GM10248 (cell line): ENCODE data around the gene SRBD1.
A peak's percentile ranks its signal among the peaks of the same experiment; 100 is the strongest.

Experiments
- CTCF ChIA-PET: fragments of 300-600 bp; sonication (Branson Sonifier 250); formaldehyde crosslinking; extraction: SDS; loops from one replicate; lab custom pipeline; 2021; ENCODE audit warnings: antibody characterized with exemption; lab: Yijun Ruan, JAX
- POLR2A ChIA-PET: fragments of 350-650 bp; sonication (Branson Sonifier 250); formaldehyde crosslinking; extraction: SDS; loops from one replicate; lab custom pipeline; 2020; ENCODE audit warnings: antibody characterized with exemption; lab: Yijun Ruan, JAX
- DNase-seq: peaks from one replicate; pipeline ENCODE4 v3.0.0; 2012; ENCODE audit errors: extremely low spot score
- TF ChIP-seq, protein P1 (sequence below): IDR thresholded peaks from 2 replicates; pipeline ENCODE4 v1.5.1; 2012; ENCODE audit warnings: mild to moderate bottlenecking, low read depth; ENCODE audit errors: extremely low read depth, missing control alignments, control extremely low read depth

The SRBD1 gene

DNA sequence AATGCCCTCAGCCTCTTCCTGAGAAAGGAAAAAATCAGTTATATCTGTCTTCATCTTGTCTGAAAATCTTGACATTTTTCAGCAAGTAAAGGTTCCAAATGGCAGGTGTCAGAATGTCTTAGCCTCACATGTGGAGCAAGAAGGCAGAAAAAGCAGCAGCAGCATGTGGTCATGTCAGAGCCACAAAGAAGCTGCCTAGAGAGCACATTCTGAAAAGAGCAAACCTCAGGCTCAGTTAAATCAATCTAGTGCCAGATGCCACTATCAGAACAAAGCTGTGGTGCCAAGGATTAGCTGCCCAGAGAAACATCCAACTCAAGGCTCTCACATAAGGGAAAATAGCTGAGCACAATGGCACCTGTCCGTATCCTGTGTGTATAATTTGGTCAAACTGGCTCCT is 105.9 kb downstream of the SRBD1 start:
- TF ChIP-seq, protein P1, sequence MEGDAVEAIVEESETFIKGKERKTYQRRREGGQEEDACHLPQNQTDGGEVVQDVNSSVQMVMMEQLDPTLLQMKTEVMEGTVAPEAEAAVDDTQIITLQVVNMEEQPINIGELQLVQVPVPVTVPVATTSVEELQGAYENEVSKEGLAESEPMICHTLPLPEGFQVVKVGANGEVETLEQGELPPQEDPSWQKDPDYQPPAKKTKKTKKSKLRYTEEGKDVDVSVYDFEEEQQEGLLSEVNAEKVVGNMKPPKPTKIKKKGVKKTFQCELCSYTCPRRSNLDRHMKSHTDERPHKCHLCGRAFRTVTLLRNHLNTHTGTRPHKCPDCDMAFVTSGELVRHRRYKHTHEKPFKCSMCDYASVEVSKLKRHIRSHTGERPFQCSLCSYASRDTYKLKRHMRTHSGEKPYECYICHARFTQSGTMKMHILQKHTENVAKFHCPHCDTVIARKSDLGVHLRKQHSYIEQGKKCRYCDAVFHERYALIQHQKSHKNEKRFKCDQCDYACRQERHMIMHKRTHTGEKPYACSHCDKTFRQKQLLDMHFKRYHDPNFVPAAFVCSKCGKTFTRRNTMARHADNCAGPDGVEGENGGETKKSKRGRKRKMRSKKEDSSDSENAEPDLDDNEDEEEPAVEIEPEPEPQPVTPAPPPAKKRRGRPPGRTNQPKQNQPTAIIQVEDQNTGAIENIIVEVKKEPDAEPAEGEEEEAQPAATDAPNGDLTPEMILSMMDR = no peak
- ChIA-PET CTCF (interaction anchor here (1.4 to 6.4 kb wide), 4 partner anchors 10 to 524 kb away, joined by 4 to 33 read pairs (median 4); no protein-coding TSS in a partner anchor), POLR2A (no interaction called here)
- no peak for DNase-seq

DNA sequence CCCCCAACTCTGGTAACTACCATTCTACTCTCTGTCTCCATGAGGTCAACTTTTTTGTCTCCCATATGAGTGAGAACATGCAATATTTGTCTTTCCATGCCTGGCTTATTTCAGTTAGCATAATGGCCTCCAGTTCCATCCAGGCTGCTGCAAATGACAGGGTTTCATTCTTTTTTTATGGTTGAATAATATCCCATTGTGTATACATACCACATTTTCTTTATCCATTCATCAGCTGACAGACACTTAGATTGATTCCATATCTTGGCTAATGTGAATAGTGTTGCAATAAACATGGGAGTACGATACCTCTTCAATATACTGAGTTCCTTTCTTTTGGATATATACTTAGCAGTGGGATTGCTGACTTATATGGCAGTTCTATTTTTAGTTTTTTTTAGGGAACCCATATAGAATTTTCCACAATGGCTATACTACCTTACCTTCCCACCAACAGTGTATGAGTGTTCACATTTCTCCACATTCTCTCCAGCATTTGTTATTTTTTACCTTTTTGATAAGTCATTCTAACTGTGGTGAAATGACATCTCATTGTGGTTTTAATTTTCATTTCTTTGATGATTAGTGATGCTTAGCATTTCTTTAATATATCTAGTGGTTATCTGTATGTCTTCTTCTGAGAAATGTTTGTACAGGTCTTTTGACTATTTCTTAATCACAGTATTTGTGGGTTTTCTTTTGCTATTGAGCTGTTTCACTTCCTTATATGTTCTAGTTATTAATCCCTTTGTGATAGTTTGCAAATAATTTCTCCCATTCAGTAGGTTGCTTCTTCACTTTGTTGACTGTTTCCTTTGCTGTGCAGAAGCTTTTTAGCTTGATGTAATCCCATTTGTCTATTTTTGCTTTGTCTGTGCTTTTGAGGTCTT is 112.2 kb downstream of the SRBD1 start:
- TF ChIP-seq, protein P1 = no peak
- no peak for DNase-seq
- ChIA-PET CTCF (interaction anchor here (1.2 kb wide), 1 partner anchor 517 kb away, joined by 4 read pairs; no protein-coding TSS in a partner anchor), POLR2A (no interaction called here)

DNA sequence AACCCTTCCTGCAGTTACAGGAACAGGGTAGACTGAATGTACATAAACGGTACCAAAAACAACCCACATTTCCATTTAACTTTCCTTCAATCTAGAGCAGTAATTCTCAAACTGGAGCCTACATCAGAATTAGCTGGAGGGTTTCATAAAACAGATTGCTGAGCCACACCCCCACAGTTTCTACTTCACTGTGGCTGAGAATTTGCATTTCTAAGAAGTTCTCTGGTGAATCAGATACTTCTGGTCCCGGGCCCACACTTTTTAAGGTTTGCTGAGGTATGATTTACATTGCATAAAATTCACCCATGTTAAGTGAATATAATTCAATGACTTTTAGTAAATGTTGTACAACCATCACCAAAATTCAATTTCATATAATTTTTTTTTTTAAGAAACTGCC is 113.7 kb downstream of the SRBD1 start:
- DNase-seq = peak; percentile 35
- ChIA-PET CTCF (interaction anchor here (0.7 to 7.1 kb wide), 4 partner anchors 10 to 530 kb away, joined by 3 to 187 read pairs (median 4); no protein-coding TSS in a partner anchor), POLR2A (no interaction called here)
- TF ChIP-seq, protein P1 = no peak

DNA sequence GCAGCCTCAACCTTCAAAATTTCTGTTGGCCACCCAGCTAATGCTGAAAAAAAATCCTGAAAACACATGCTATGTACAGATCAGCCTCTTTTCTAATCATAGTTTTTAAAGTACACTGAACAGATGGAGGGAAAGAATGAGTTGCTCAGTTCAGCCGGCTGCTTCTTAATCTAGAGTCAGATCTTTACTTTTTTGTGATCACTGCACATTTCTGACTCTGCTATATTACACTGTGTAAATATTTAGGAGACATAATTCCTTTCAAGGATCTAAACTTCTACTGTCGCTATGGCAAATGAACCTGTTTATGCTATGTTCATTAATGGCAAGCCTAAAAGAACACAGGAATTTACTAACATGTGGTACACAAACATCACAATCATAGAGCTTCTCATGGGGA is 114.2 kb downstream of the SRBD1 start:
- POLR2A ChIA-PET = no interaction called here
- CTCF ChIA-PET = interaction anchor here (0.7 to 7.1 kb wide), 4 partner anchors 10 to 530 kb away, joined by 3 to 187 read pairs (median 4); no protein-coding TSS in a partner anchor
- DNase-seq = no peak
- TF ChIP-seq, protein P1 = no peak

DNA sequence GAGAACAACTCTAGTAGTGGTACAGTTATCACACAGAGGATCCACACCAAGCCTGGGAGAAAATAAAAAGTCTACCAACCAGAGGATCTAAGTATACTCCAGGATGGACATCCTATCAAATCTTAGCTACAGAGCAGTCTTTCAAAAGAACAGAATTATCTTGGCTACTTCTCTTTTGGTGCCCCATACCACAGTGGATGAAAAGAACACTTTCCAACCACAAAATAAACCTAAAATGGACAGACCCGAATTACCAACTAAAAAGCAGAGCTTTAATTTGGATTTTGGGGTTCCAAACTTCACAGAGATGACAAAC is 116.1 kb downstream of the SRBD1 start:
- no peak for DNase-seq
- ChIA-PET POLR2A (no interaction called here), CTCF (interaction anchor here (0.6 to 7.1 kb wide), 27 partner anchors 10 to 896 kb away, joined by 3 to 187 read pairs (median 4); no protein-coding TSS in a partner anchor)
- TF ChIP-seq, protein P1 = no peak

DNA sequence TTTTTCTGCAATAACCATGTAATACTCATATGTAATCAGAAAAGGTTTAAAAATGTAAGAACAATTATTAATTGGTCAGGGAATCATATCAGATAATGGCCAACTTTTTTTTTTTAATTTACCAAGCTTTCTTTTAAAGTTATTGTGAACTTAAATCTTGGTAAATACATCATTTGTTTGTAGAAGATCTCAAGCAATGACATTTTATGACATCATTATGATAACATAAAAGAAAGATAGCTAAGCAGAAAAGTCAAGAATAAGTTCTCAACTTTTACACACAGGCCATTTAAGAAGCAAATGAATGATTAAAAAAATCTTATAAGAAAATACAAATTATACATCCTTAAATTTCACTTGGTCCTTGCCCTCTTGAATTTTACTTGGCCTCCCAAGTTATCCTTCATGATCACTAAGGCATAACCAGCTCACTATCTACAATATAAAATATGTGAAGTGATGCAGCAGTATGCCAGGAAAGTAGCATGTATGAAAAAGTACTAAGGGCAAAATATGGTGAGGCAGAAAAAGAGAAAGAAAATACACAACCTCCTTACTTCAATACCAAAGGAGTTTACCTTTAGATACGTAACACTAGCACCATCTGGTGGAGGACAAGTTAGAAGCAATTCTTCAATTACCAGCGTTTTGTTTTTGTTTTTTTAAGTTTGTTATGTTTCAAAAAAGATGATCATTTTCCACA is 116.6 kb downstream of the SRBD1 start:
- ChIA-PET CTCF (interaction anchor here (0.6 to 7.1 kb wide), 35 partner anchors 9 to 539 kb away, joined by 3 to 187 read pairs (median 4); partner anchors contain the start of gene SIX2), POLR2A (no interaction called here)
- TF ChIP-seq, protein P1 = peak; percentile 54
- peak; percentile 45 for DNase-seq
